Stomach (tissue), 4 donors: ENCODE measurements around the gene HTD2.

ENCODE experiments used
- POLR2A ChIP-seq, 4 donors: fragments of 450-650 bp; IDR thresholded peaks; one replicate each; pipeline ENCODE4 v1.6.1; 2016; ENCODE audit warnings: antibody characterized with exemption in 4 of 4, control low read depth in 2 of 4, mild to moderate bottlenecking in 1 of 4, moderate library complexity in 1 of 4
- POLR2AphosphoS5 ChIP-seq, 3 donors: sonication (generic); formaldehyde crosslinking; IDR thresholded peaks; one replicate each; pipeline ENCODE4 v1.6.1; 2016; ENCODE audit warnings: antibody characterized with exemption in 3 of 3
- TF ChIP-seq, protein P1 (sequence below), 7 experiments: fragments of 450-650 bp in 4 of 7; fragments of 200-600 bp in 3 of 7; sonication (generic) in 3 of 7; IDR thresholded peaks; one replicate each; pipeline ENCODE4 v1.5.1; 2016 to 2019; ENCODE audit warnings: antibody characterized with exemption in 7 of 7, control low read depth in 2 of 7, mild to moderate bottlenecking in 1 of 7

GRCh38 chr3:58358808-58359207 is 52.5 kb downstream of the HTD2 start:
- TF ChIP-seq, protein P1, sequence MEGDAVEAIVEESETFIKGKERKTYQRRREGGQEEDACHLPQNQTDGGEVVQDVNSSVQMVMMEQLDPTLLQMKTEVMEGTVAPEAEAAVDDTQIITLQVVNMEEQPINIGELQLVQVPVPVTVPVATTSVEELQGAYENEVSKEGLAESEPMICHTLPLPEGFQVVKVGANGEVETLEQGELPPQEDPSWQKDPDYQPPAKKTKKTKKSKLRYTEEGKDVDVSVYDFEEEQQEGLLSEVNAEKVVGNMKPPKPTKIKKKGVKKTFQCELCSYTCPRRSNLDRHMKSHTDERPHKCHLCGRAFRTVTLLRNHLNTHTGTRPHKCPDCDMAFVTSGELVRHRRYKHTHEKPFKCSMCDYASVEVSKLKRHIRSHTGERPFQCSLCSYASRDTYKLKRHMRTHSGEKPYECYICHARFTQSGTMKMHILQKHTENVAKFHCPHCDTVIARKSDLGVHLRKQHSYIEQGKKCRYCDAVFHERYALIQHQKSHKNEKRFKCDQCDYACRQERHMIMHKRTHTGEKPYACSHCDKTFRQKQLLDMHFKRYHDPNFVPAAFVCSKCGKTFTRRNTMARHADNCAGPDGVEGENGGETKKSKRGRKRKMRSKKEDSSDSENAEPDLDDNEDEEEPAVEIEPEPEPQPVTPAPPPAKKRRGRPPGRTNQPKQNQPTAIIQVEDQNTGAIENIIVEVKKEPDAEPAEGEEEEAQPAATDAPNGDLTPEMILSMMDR (IDR thresholded peaks at IDR 0.05) = no peak
- TF ChIP-seq POLR2A (IDR thresholded peaks at IDR 0.05) = no peak
- TF ChIP-seq POLR2AphosphoS5 (IDR thresholded peaks at IDR 0.05) = no peak
